Esophagus (tissue), 2 donors: ENCODE measurements around the gene CARD9. TPM values are rescaled to one million over a fixed set of nuclear protein-coding genes. Genes with fewer than 3 reads are reported as not detected.
A peak's percentile ranks its signal among the peaks of the same experiment; 100 is the strongest.
"Not testable (repeated sequence)": the region's sequence is repeated elsewhere in the genome, so short reads cannot be mapped to it uniquely, and the experiment has no call there.

ENCODE experiments used
- H3K27ac ChIP-seq, 2 donors: one replicate each; pipeline ENCODE4 v1.5.1; 2013; ENCODE audit warnings: low read depth in 2 of 2, mild to moderate bottlenecking in 2 of 2, inconsistent platforms in 1 of 2, low read length in 1 of 2, moderate library complexity in 1 of 2
- H3K27me3 ChIP-seq, 2 donors: one replicate each; pipeline ENCODE4 v1.6.1; 2013; ENCODE audit warnings: low read length in 2 of 2, control low read depth in 1 of 2, mild to moderate bottlenecking in 1 of 2; ENCODE audit not compliant: insufficient read depth in 2 of 2, control insufficient read depth in 1 of 2
- H3K36me3 ChIP-seq, 2 donors: one replicate each; pipeline ENCODE4 v1.6.1; 2013; ENCODE audit warnings: low read length in 1 of 2; ENCODE audit not compliant: control insufficient read depth in 2 of 2, insufficient read depth in 2 of 2
- H3K4me1 ChIP-seq, 2 donors: one replicate each; pipeline ENCODE4 v1.6.1; 2013; ENCODE audit warnings: low read length in 1 of 2; ENCODE audit not compliant: control insufficient read depth in 2 of 2, insufficient read depth in 2 of 2
- H3K4me3 ChIP-seq, 2 donors: one replicate each; pipeline ENCODE4 v1.5.1; 2013; ENCODE audit warnings: low read length in 2 of 2, mild to moderate bottlenecking in 2 of 2, low read depth in 1 of 2, moderate library complexity in 1 of 2
- H3K9me3 ChIP-seq, 2 donors: one replicate each; pipeline ENCODE4 v1.6.1; 2013; ENCODE audit warnings: mild to moderate bottlenecking in 2 of 2, low read depth in 1 of 2, low read length in 1 of 2, moderate library complexity in 1 of 2; ENCODE audit not compliant: control insufficient read depth in 2 of 2, insufficient read depth in 1 of 2
- WGBS, 2 donors: extraction: QIAGEN DNeasy Blood & Tissue Kit; methylation state at CpG; one replicate each; pipeline ENCODE4 v1.1.7; 2013; 5-methylcytosine and 5-hydroxymethylcytosine counted together
- polyA plus RNA-seq, 2 donors: library from polyadenylated mRNA; stranded (reverse); fragments of 200-250 nt; gene quantifications; one replicate each; pipeline ENCODE4 v1.2.3, GENCODE V29; 2013
- donor health status: healthy with polysubstance abuse.
- donor health status: Bipolar disorder and iron deficiency.

The CARD9 gene
- polyA plus RNA-seq, 2 donors, result 1.1 to 1.8 TPM

- H3K4me3 ChIP-seq, result peak within 1 kb of the TSS; percentile 88 to 96
- WGBS, 2 donors, result 0% methylated on average over 79 to 83 of the region's 83 CpGs
- peak within 1 kb of the TSS; percentile 78 to 79 for H3K27ac ChIP-seq
- no peaks in the 10 kb centered on the region for H3K9me3 ChIP-seq
- peaks cover 9 to 33% of the 10 kb centered on the region in 2 donors for H3K36me3 ChIP-seq
- H3K27me3 ChIP-seq, result no peaks in the 10 kb centered on the region
- peaks cover 2 to 7% of the 10 kb centered on the region in 2 donors for H3K4me1 ChIP-seq
These were observed 37.2 kb upstream of the CARD9 start, which contains the start of the genes ENTR1 and PMPCA for GRCh38 chr9:136410500-136411287. Gene ENTR1 (minus strand): TSS chr9:136410614. CDS start chr9:136410397, 217 bp downstream. Gene PMPCA (plus strand): TSS chr9:136410658. CDS start chr9:136410669, 11 bp downstream.

GRCh38 chr9:136409557-136410455, 36.3 kb upstream of the CARD9 start:
- H3K36me3 ChIP-seq, result peaks cover 9 to 30% of the 10 kb centered on the region in 2 donors
- 9 to 13% methylated on average over 46 to 71 of the region's 71 CpGs for WGBS, 2 donors
- H3K4me1 ChIP-seq, result peaks cover 2 to 8% of the 10 kb centered on the region in 2 donors
- no peaks in the 10 kb centered on the region for H3K9me3 ChIP-seq
- H3K4me3 ChIP-seq, result peak overlapping the region; percentile 88 to 96
- H3K27ac ChIP-seq, result peak overlapping the region; percentile 45 to 61
- H3K27me3 ChIP-seq, result no peaks in the 10 kb centered on the region

- Histone ChIP-seq H3K36me3 (peaks cover 3 to 25% of the 10 kb centered on the region in 2 donors), H3K4me3 (no peak overlapping the region), H3K27me3 (no peaks in the 10 kb centered on the region), H3K9me3 (no peaks in the 10 kb centered on the region), H3K27ac (no peak overlapping the region), H3K4me1 (peaks cover 2 to 14% of the 10 kb centered on the region in 2 donors)
- 87 to 88% methylated on average over 7 of the region's 7 CpGs for WGBS, 2 donors
These were observed 34.4 kb upstream of the CARD9 start for GRCh38 chr9:136407911-136408310.

DNA sequence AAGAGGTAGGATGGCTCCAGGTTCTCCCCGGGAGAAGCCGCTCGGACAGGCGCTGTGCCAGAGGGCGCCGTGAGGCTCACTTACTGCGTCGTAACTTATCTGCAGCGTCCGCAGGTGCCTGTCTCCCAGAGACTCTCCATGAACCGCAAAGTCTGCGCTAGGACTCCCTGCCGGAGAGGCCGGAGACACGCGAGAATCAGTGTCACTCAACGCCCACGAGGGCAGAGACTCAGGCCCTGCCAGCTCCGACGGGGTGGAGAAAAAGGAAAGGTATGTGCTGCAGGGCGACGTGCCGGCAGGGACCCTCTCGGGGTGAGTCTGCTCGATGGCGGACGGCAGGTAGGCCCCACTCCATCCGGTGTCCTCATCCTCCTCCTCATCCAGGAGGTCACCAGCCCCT, 33.6 kb upstream of the CARD9 start:
- peaks cover 2 to 14% of the 10 kb centered on the region in 2 donors for H3K4me1 ChIP-seq
- H3K27ac ChIP-seq, H3K9me3 ChIP-seq, H3K4me3 ChIP-seq, H3K27me3 ChIP-seq: not testable (repeated sequence)
- WGBS, 2 donors, result 94 to 96% methylated on average over 26 to 28 of the region's 28 CpGs
- H3K36me3 ChIP-seq, result peaks cover 3 to 27% of the 10 kb centered on the region in 2 donors

- H3K27ac ChIP-seq, H3K4me3 ChIP-seq, H3K27me3 ChIP-seq, H3K9me3 ChIP-seq: not testable (repeated sequence)
- WGBS, 2 donors, result 86 to 87% methylated on average over 10 of the region's 10 CpGs
- H3K36me3 ChIP-seq, result peaks cover 3 to 29% of the 10 kb centered on the region in 2 donors
- H3K4me1 ChIP-seq, result peaks cover 0 to 14% of the 10 kb centered on the region in 2 donors
These were observed 32.4 kb upstream of the CARD9 start for GRCh38 chr9:136405904-136406303.

DNA sequence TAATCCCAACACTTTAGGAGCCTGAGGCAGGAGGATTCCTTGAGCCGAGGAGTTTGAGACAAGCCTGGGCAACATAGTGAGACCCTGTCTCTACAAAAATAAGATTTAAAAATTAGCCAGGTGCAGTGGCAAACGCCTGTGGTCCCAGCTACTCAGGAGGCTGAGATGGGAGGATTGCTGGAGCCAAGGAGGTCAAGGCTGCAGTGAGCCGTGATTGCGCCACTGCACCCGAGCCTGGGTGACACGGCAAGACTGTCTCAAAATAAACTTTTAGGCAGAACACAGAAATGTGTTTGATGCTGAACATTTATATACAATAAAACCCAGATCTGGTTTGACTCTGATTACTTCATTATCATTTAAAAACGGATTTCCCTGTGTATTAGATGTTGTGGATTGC, 32.0 kb upstream of the CARD9 start:
- Histone ChIP-seq H3K4me1 (peaks cover 0 to 14% of the 10 kb centered on the region in 2 donors), H3K27me3 (no peaks in the 10 kb centered on the region), H3K9me3 (no peaks in the 10 kb centered on the region), H3K4me3 (no peak overlapping the region), H3K27ac (no peak overlapping the region), H3K36me3 (peaks cover 3 to 29% of the 10 kb centered on the region in 2 donors)
- WGBS, 2 donors, result 54 to 63% methylated on average over 7 of the region's 7 CpGs

GRCh38 chr9:136404801-136405136, 31.3 kb upstream of the CARD9 start:
- no peaks in the 10 kb centered on the region for H3K9me3 ChIP-seq
- peaks cover 3 to 29% of the 10 kb centered on the region in 2 donors for H3K36me3 ChIP-seq
- peaks cover 0 to 17% of the 10 kb centered on the region in 2 donors for H3K4me1 ChIP-seq
- 58 to 68% methylated on average over 14 of the region's 14 CpGs for WGBS, 2 donors
- peak overlapping the region in 1 of 2 donors; percentile 18 for H3K27ac ChIP-seq
- H3K4me3 ChIP-seq, result no peak overlapping the region
- no peaks in the 10 kb centered on the region for H3K27me3 ChIP-seq

- H3K4me3 ChIP-seq, result no peak overlapping the region
- peak overlapping the region in 1 of 2 donors; percentile 18 for H3K27ac ChIP-seq
- WGBS, 2 donors, result 80% methylated on average over 32 of the region's 32 CpGs
- H3K9me3 ChIP-seq, result no peaks in the 10 kb centered on the region
- H3K36me3 ChIP-seq, result peaks cover 3 to 29% of the 10 kb centered on the region in 2 donors
- H3K4me1 ChIP-seq, result peaks cover 0 to 19% of the 10 kb centered on the region in 2 donors
- no peaks in the 10 kb centered on the region for H3K27me3 ChIP-seq
These were observed 30.7 kb upstream of the CARD9 start for GRCh38 chr9:136403915-136404800.

DNA sequence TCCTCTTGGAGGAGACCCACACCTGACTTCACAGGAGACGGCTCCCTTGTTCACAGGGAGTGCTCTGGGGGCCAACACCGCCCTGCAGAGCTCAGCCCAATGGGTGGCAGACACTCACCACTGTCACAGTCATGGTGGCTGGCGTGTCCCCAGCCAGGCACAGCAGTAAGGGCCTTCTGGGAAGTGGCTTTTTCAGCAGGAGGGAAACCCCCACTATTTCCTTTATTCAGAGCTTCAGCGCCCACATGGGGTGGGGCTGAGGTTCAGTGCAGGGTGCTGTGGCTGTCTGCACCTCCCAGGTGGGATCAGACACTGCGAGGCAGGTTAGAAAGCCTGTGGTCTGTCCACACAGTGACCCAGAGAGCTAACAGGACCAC, 30.1 kb upstream of the CARD9 start:
- Histone ChIP-seq H3K27ac (no peak overlapping the region), H3K27me3 (no peaks in the 10 kb centered on the region), H3K9me3 (no peaks in the 10 kb centered on the region), H3K4me3 (no peak overlapping the region), H3K4me1 (peaks cover 0 to 22% of the 10 kb centered on the region in 2 donors), H3K36me3 (peaks cover 3 to 31% of the 10 kb centered on the region in 2 donors)
- 75 to 90% methylated on average over 5 of the region's 5 CpGs for WGBS, 2 donors
